Thymus (tissue), 11 donors: ENCODE results near the gene CRYL1. TPM values are rescaled to one million over a fixed set of nuclear protein-coding genes. Genes with fewer than 3 reads are reported as not detected.

Experiments used
- DNase-seq, 9 donors: peaks; one replicate each; pipeline ENCODE4 v3.0.0-alpha.2; 2013; ENCODE audit warnings: low spot score in 9 of 9, low read depth in 6 of 9, missing footprints in 1 of 9
- H3K27ac ChIP-seq, 2 donors: one replicate each; pipeline ENCODE4 v1.5.1; 2013; ENCODE audit warnings: control low read depth in 1 of 2, low read depth in 1 of 2, low read length in 1 of 2, mild to moderate bottlenecking in 1 of 2, moderate library complexity in 1 of 2
- H3K27me3 ChIP-seq, 2 donors: one replicate each; pipeline ENCODE4 v1.5.1; 2013; ENCODE audit warnings: low read length in 1 of 2; ENCODE audit not compliant: control insufficient read depth in 2 of 2, insufficient read depth in 1 of 2
- H3K36me3 ChIP-seq, 2 donors: one replicate each; pipeline ENCODE4 v1.5.1; 2013; ENCODE audit warnings: low read length in 1 of 2, mild to moderate bottlenecking in 1 of 2, moderate library complexity in 1 of 2; ENCODE audit not compliant: control insufficient read depth in 2 of 2, insufficient read depth in 2 of 2
- H3K4me1 ChIP-seq, 2 donors: one replicate each; pipeline ENCODE4 v1.5.1; 2013; ENCODE audit warnings: low read length in 2 of 2; ENCODE audit not compliant: control insufficient read depth in 2 of 2, insufficient read depth in 2 of 2
- H3K4me3 ChIP-seq, 2 donors: one replicate each; pipeline ENCODE4 v1.5.1; 2013; ENCODE audit warnings: low read length in 2 of 2, control low read depth in 1 of 2, mild to moderate bottlenecking in 1 of 2
- H3K9me3 ChIP-seq, 2 donors: one replicate each; pipeline ENCODE4 v1.5.1; 2013; ENCODE audit warnings: low read length in 1 of 2, mild to moderate bottlenecking in 1 of 2; ENCODE audit not compliant: control insufficient read depth in 2 of 2, insufficient read depth in 1 of 2
- WGBS: extraction: QIAGEN DNeasy Blood & Tissue Kit; methylation state at CpG from one replicate; pipeline ENCODE4 v1.1.7; 2013; 5-methylcytosine and 5-hydroxymethylcytosine counted together
- polyA plus RNA-seq: library from polyadenylated mRNA; stranded (reverse); fragments of 200-250 nt; gene quantifications from one replicate; pipeline ENCODE4 v1.2.3, GENCODE V29; 2013
- total RNA-seq: library from RNA; stranded (reverse); fragments of 120-200 nt; gene quantifications from one replicate; pipeline ENCODE4 v1.2.4, GENCODE V29; 2013
- donor health status: healthy.

Gene CRYL1
- total and polyA plus RNA-seq, 2 donors = 10.0 to 17.5 TPM

GRCh38 chr13:20399515-20399914 lies 126.1 kb downstream of the CRYL1 start:
- Histone ChIP-seq H3K4me3 (no peak overlapping the region), H3K36me3 (no peaks in the 10 kb centered on the region), H3K9me3 (peaks cover 0 to under 1% of the 10 kb centered on the region in 2 donors), H3K27me3 (peaks cover 0 to 4% of the 10 kb centered on the region in 2 donors), H3K27ac (no peak overlapping the region), H3K4me1 (peaks cover 8 to 30% of the 10 kb centered on the region in 2 donors)
- no peak for DNase-seq
- WGBS = 98% methylated on average over 5 of the region's 5 CpGs

GRCh38 chr13:20398459-20398858 lies 127.2 kb downstream of the CRYL1 start:
- H3K27me3 ChIP-seq = peaks cover 0 to 6% of the 10 kb centered on the region in 2 donors
- H3K4me1 ChIP-seq = peaks cover 8 to 25% of the 10 kb centered on the region in 2 donors
- WGBS = 92% methylated on average over 10 of the region's 10 CpGs
- no peaks in the 10 kb centered on the region for H3K36me3 ChIP-seq
- no peak for DNase-seq
- no peak overlapping the region for H3K4me3 ChIP-seq
- peaks cover 0 to 4% of the 10 kb centered on the region in 2 donors for H3K9me3 ChIP-seq
- no peak overlapping the region for H3K27ac ChIP-seq

GRCh38 chr13:20397896-20398295 lies 127.8 kb downstream of the CRYL1 start:
- Histone ChIP-seq H3K4me3 (no peak overlapping the region), H3K27ac (no peak overlapping the region), H3K4me1 (peaks cover 8 to 20% of the 10 kb centered on the region in 2 donors), H3K27me3 (peaks cover 0 to 6% of the 10 kb centered on the region in 2 donors), H3K36me3 (no peaks in the 10 kb centered on the region), H3K9me3 (peaks cover 1 to 7% of the 10 kb centered on the region in 2 donors)
- 98% methylated on average over 5 of the region's 5 CpGs for WGBS
- DNase-seq = no peak

- Histone ChIP-seq H3K4me3 (no peak overlapping the region), H3K9me3 (peaks cover 2 to 12% of the 10 kb centered on the region in 2 donors), H3K4me1 (no peaks in the 10 kb centered on the region), H3K27me3 (peaks cover 0 to 6% of the 10 kb centered on the region in 2 donors), H3K36me3 (no peaks in the 10 kb centered on the region), H3K27ac (no peak overlapping the region)
- WGBS = 93% methylated on average over 26 of the region's 26 CpGs
- no peak for DNase-seq
Observed at GRCh38 chr13:20395061-20395916, 130.4 kb downstream of the CRYL1 start.

GRCh38 chr13:20394506-20394905 lies 131.2 kb downstream of the CRYL1 start:
- Histone ChIP-seq H3K27me3 (peaks cover 0 to 6% of the 10 kb centered on the region in 2 donors), H3K27ac (no peak overlapping the region), H3K4me1 (no peaks in the 10 kb centered on the region), H3K4me3 (no peak overlapping the region), H3K9me3 (peaks cover 2 to 12% of the 10 kb centered on the region in 2 donors), H3K36me3 (no peaks in the 10 kb centered on the region)
- no peak for DNase-seq
- 71% methylated on average over 30 of the region's 30 CpGs for WGBS

GRCh38 chr13:20394169-20394501 lies 131.5 kb downstream of the CRYL1 start:
- no peaks in the 10 kb centered on the region for H3K4me1 ChIP-seq
- H3K36me3 ChIP-seq = no peaks in the 10 kb centered on the region
- 86% methylated on average over 8 of the region's 8 CpGs for WGBS
- no peak overlapping the region for H3K27ac ChIP-seq
- DNase-seq = no peak
- H3K9me3 ChIP-seq = peaks cover 2 to 12% of the 10 kb centered on the region in 2 donors
- peaks cover 0 to 6% of the 10 kb centered on the region in 2 donors for H3K27me3 ChIP-seq
- H3K4me3 ChIP-seq = no peak overlapping the region

GRCh38 chr13:20393273-20394168 lies 132.1 kb downstream of the CRYL1 start:
- Histone ChIP-seq H3K27ac (no peak overlapping the region), H3K4me3 (no peak overlapping the region), H3K27me3 (peaks cover 0 to 6% of the 10 kb centered on the region in 2 donors), H3K36me3 (no peaks in the 10 kb centered on the region), H3K9me3 (peaks cover 2 to 12% of the 10 kb centered on the region in 2 donors), H3K4me1 (peaks cover 0 to 1% of the 10 kb centered on the region in 2 donors)
- no peak for DNase-seq
- 97% methylated on average over 10 of the region's 10 CpGs for WGBS

- Histone ChIP-seq H3K4me3 (no peak overlapping the region), H3K9me3 (peaks cover 2 to 12% of the 10 kb centered on the region in 2 donors), H3K4me1 (peaks cover 3% of the 10 kb centered on the region in 2 donors), H3K27ac (no peak overlapping the region), H3K27me3 (peaks cover 0 to 6% of the 10 kb centered on the region in 2 donors), H3K36me3 (no peaks in the 10 kb centered on the region)
- WGBS = 97% methylated on average over 4 of the region's 4 CpGs
- no peak for DNase-seq
Observed at GRCh38 chr13:20392530-20392929, 133.1 kb downstream of the CRYL1 start.
